ENCODE measurements around the gene MOB2.

The MOB2 gene

GRCh38 chr11:1473786-1474185 lies 12.8 kb downstream of the MOB2 start:
- no peak overlapping the region for H3K4me3 ChIP-seq (ENCODE audit: low read length)
- no peak for TF ChIP-seq CTCF (conservative IDR thresholded peaks at IDR 0.05; ENCODE audit: low read depth, low read length)
- no peak for DNase-seq (ENCODE audit: low read depth)

- TF ChIP-seq CTCF (conservative IDR thresholded peaks at IDR 0.05; ENCODE audit: low read depth, low read length), result no peak
- no peak overlapping the region for H3K4me3 ChIP-seq (ENCODE audit: low read length)
- no peak for DNase-seq (ENCODE audit: low read depth)
Measured at GRCh38 chr11:1473011-1473628, 13.5 kb downstream of the MOB2 start.

GRCh38 chr11:1472180-1473005 lies 14.2 kb downstream of the MOB2 start:
- H3K4me3 ChIP-seq (ENCODE audit: low read length), result no peak overlapping the region
- TF ChIP-seq CTCF (conservative IDR thresholded peaks at IDR 0.05; ENCODE audit: low read depth, low read length), result no peak
- DNase-seq (ENCODE audit: low read depth), result no peak

- no peak for DNase-seq (ENCODE audit: low read depth)
- no peak overlapping the region for H3K4me3 ChIP-seq (ENCODE audit: low read length)
- no peak for TF ChIP-seq CTCF (conservative IDR thresholded peaks at IDR 0.05; ENCODE audit: low read depth, low read length)
Measured at GRCh38 chr11:1471736-1472135, 14.8 kb downstream of the MOB2 start.

- TF ChIP-seq CTCF (conservative IDR thresholded peaks at IDR 0.05; ENCODE audit: low read depth, low read length), result no peak
- DNase-seq (ENCODE audit: low read depth), result no peak
Measured at GRCh38 chr11:1470681-1471611, 15.6 kb downstream of the MOB2 start.

GRCh38 chr11:1469911-1470680 lies 16.5 kb downstream of the MOB2 start:
- no peak for DNase-seq (ENCODE audit: low read depth)
- no peak overlapping the region for H3K4me3 ChIP-seq (ENCODE audit: low read length)
- TF ChIP-seq CTCF (conservative IDR thresholded peaks at IDR 0.05; ENCODE audit: low read depth, low read length), result no peak

More at GRCh38 chr11:1470681-1471611, 15.6 kb downstream of the MOB2 start:
- H3K4me3 ChIP-seq (ENCODE audit: low read length), result no peak overlapping the region
